ENCODE data around the gene LRP2. TPM values are rescaled to one million over a fixed set of nuclear protein-coding genes. Genes with fewer than 3 reads are reported as not detected.

The LRP2 gene
- total RNA-seq, 1 experiment from 2014 or later = 260 TPM

- Mint-ChIP-seq H3K9me3 (ENCODE audit: unreplicated experiment) (no peaks in the 10 kb centered on the region), H3K36me3 (ENCODE audit: insufficient read depth, unreplicated experiment) (peaks cover 33% of the 10 kb centered on the region), H3K27me3 (ENCODE audit: insufficient read depth, unreplicated experiment) (no peaks in the 10 kb centered on the region), H3K27ac (ENCODE audit: unreplicated experiment) (peak overlapping the region; percentile 68), H3K4me3 (ENCODE audit: unreplicated experiment) (peak overlapping the region; percentile 39), H3K4me1 (ENCODE audit: low read depth, unreplicated experiment) (peaks cover 26% of the 10 kb centered on the region)
- Histone ChIP-seq H3K9me3 (no peaks in the 10 kb centered on the region), H3K4me3 (ENCODE audit: low read depth, low read length) (no peak overlapping the region), H3K4me1 (peaks cover 36% of the 10 kb centered on the region), H3K36me3 (ENCODE audit: control insufficient read depth, insufficient read depth, low read length) (no peaks in the 10 kb centered on the region), H3K27me3 (replicated peaks; ENCODE audit: control insufficient read depth, insufficient read depth, low read length) (no peaks in the 10 kb centered on the region)
- CTCF ChIA-PET = interaction anchor here (0.6 to 1.2 kb wide), 3 partner anchors 69 to 465 kb away, joined by 3 to 9 read pairs (median 4); no protein-coding TSS in a partner anchor
- TF ChIP-seq CTCF (IDR thresholded peaks at IDR 0.05; ENCODE audit: insufficient read depth in 1 of 2, low read depth in 1 of 2, low read length in 1 of 2, severe bottlenecking in 1 of 2, unreplicated experiment in 1 of 2) = no peak
- no TSS peak for BruUV-seq (replicated peaks)
- peak; percentile 66 to 81 for DNase-seq
- POLR2A ChIA-PET = interaction anchor here (0.7 to 1.1 kb wide), 2 partner anchors 14 to 73 kb away, joined by 3 to 4 read pairs; no protein-coding TSS in a partner anchor
- intact Hi-C loops (cut with micrococcal nuclease; ENCODE audit: unreplicated experiment) = loop anchor here (1.0 kb wide), 3 partner anchors 37 to 73 kb away; no protein-coding TSS in a partner anchor
Observed at GRCh38 chr2:169324581-169325260, 37.6 kb downstream of the LRP2 start.

GRCh38 chr2:169323841-169324240, 38.5 kb downstream of the LRP2 start:
- Mint-ChIP-seq H3K9me3 (ENCODE audit: unreplicated experiment) (no peaks in the 10 kb centered on the region), H3K27me3 (ENCODE audit: insufficient read depth, unreplicated experiment) (no peaks in the 10 kb centered on the region), H3K27ac (ENCODE audit: unreplicated experiment) (peak overlapping the region; percentile 68), H3K36me3 (ENCODE audit: insufficient read depth, unreplicated experiment) (peaks cover 34% of the 10 kb centered on the region), H3K4me1 (ENCODE audit: low read depth, unreplicated experiment) (peaks cover 26% of the 10 kb centered on the region), H3K4me3 (ENCODE audit: unreplicated experiment) (no peak overlapping the region)
- intact Hi-C loops (cut with micrococcal nuclease; ENCODE audit: unreplicated experiment) = loop anchor here (1.0 kb wide), 2 partner anchors 37 to 67 kb away; no protein-coding TSS in a partner anchor
- TF ChIP-seq CTCF (IDR thresholded peaks at IDR 0.05; ENCODE audit: insufficient read depth in 1 of 2, low read depth in 1 of 2, low read length in 1 of 2, severe bottlenecking in 1 of 2, unreplicated experiment in 1 of 2) = no peak
- Histone ChIP-seq H3K4me3 (ENCODE audit: low read depth, low read length) (no peak overlapping the region), H3K36me3 (ENCODE audit: control insufficient read depth, insufficient read depth, low read length) (0 out of 2 replicates have a peak, but pooled peaks cover 1% of the 10 kb centered on the region), H3K27me3 (replicated peaks; ENCODE audit: control insufficient read depth, insufficient read depth, low read length) (no peaks in the 10 kb centered on the region), H3K9me3 (no peaks in the 10 kb centered on the region), H3K4me1 (peaks cover 36% of the 10 kb centered on the region)
- POLR2A ChIA-PET = interaction anchor here (1.1 kb wide), 1 partner anchor 74 kb away, joined by 3 read pairs; no protein-coding TSS in a partner anchor
- BruUV-seq (replicated peaks) = no TSS peak
- no peak for DNase-seq
- CTCF ChIA-PET = interaction anchor here (1.2 kb wide), 2 partner anchors 69 to 74 kb away, joined by 4 to 9 read pairs; no protein-coding TSS in a partner anchor

GRCh38 chr2:169320561-169320960, 41.8 kb downstream of the LRP2 start:
- no peaks in the 10 kb centered on the region for H3K27me3 ChIP-seq (replicated peaks; ENCODE audit: control insufficient read depth, insufficient read depth, low read length)
- intact Hi-C loops (cut with micrococcal nuclease; ENCODE audit: unreplicated experiment) = no loop called here
- no peaks in the 10 kb centered on the region for H3K27me3 Mint-ChIP-seq (ENCODE audit: insufficient read depth, unreplicated experiment)
- H3K9me3 Mint-ChIP-seq (ENCODE audit: unreplicated experiment) = no peaks in the 10 kb centered on the region
- CTCF ChIA-PET = no interaction called here
- peaks cover 36% of the 10 kb centered on the region for H3K4me1 ChIP-seq
- 0 out of 2 replicates have a peak, but pooled peaks cover 1% of the 10 kb centered on the region for H3K36me3 ChIP-seq (ENCODE audit: control insufficient read depth, insufficient read depth, low read length)
- no TSS peak for BruUV-seq (replicated peaks)
- no peak for DNase-seq
- H3K36me3 Mint-ChIP-seq (ENCODE audit: insufficient read depth, unreplicated experiment) = peaks cover 60% of the 10 kb centered on the region
- no peaks in the 10 kb centered on the region for H3K9me3 ChIP-seq
- H3K4me3 ChIP-seq (ENCODE audit: low read depth, low read length) = no peak overlapping the region
- peaks cover 25% of the 10 kb centered on the region for H3K4me1 Mint-ChIP-seq (ENCODE audit: low read depth, unreplicated experiment)
- POLR2A ChIA-PET = no interaction called here
- no peak overlapping the region for H3K27ac Mint-ChIP-seq (ENCODE audit: unreplicated experiment)
- H3K4me3 Mint-ChIP-seq (ENCODE audit: unreplicated experiment) = no peak overlapping the region
- no peak for TF ChIP-seq CTCF (IDR thresholded peaks at IDR 0.05; ENCODE audit: insufficient read depth in 1 of 2, low read depth in 1 of 2, low read length in 1 of 2, severe bottlenecking in 1 of 2, unreplicated experiment in 1 of 2)

All from Caco-2 (cell line).